Astrocyte (in vitro differentiated cells and primary cell): ENCODE measurements around the gene IL1RAPL2. TPM values are rescaled to one million over a fixed set of nuclear protein-coding genes. Genes with fewer than 3 reads are reported as not detected.
A peak's percentile ranks its signal among the peaks of the same experiment; 100 is the strongest.

Experiments used
- DNase-seq: peaks from one replicate; pipeline ENCODE4 v3.0.0-alpha.2; 2010; ENCODE audit warnings: low read depth
- FAIRE-seq: peaks from 2 replicates; lab custom pipeline; 2011; peaks lifted over from hg19 to GRCh38; lab: Jason Lieb, UNC
- H2AFZ ChIP-seq: 2 replicates; pipeline ENCODE4 v1.6.0; 2012; ENCODE audit warnings: low read depth, low read length, inconsistent platforms
- H3K27ac ChIP-seq: 2 replicates; pipeline ENCODE4 v1.5.1; 2011; ENCODE audit warnings: low read depth, low read length, inconsistent platforms
- H3K27me3 ChIP-seq: 2 replicates; pipeline ENCODE4 v1.6.0; 2011; ENCODE audit warnings: low read length, inconsistent platforms; ENCODE audit not compliant: insufficient read depth
- H3K36me3 ChIP-seq: 2 replicates; pipeline ENCODE4 v1.5.1; 2011; ENCODE audit warnings: low read length, inconsistent platforms; ENCODE audit not compliant: insufficient read depth
- H3K4me1 ChIP-seq: 2 replicates; pipeline ENCODE4 v1.5.1; 2011; ENCODE audit warnings: low read length, inconsistent platforms; ENCODE audit not compliant: insufficient read depth
- H3K4me2 ChIP-seq: 2 replicates; pipeline ENCODE4 v1.6.0; 2012; ENCODE audit warnings: low read length, inconsistent platforms
- H3K4me3 ChIP-seq: 2 replicates; pipeline ENCODE4 v1.5.1; 2011; ENCODE audit warnings: low read depth, mild to moderate bottlenecking, low read length, inconsistent platforms; ENCODE audit not compliant: insufficient read depth
- H3K79me2 ChIP-seq: 2 replicates; pipeline ENCODE4 v1.6.0; 2012; ENCODE audit warnings: mild to moderate bottlenecking, low read length, inconsistent platforms; ENCODE audit not compliant: insufficient read depth
- H3K9ac ChIP-seq: 2 replicates; pipeline ENCODE4 v1.6.0; 2012; ENCODE audit warnings: mild to moderate bottlenecking, low read length, inconsistent platforms
- H3K9me3 ChIP-seq: 2 replicates; pipeline ENCODE4 v1.5.1; 2012; ENCODE audit warnings: low read depth, mild to moderate bottlenecking, low read length, inconsistent platforms; ENCODE audit not compliant: insufficient read depth
- H4K20me1 ChIP-seq: 2 replicates; pipeline ENCODE4 v1.6.0; 2012; ENCODE audit warnings: low read length, inconsistent platforms; ENCODE audit not compliant: insufficient read depth
- H3K27ac Mint-ChIP-seq: one replicate; pipeline ENCODE4 v1.8.0; 2021; ENCODE audit warnings: mild to moderate bottlenecking, mixed read lengths; ENCODE audit not compliant: unreplicated experiment
- H3K27me3 Mint-ChIP-seq: one replicate; pipeline ENCODE4 v1.8.0; 2021; ENCODE audit warnings: low read depth, mixed read lengths; ENCODE audit not compliant: unreplicated experiment
- H3K36me3 Mint-ChIP-seq: one replicate; pipeline ENCODE4 v1.8.0; 2021; ENCODE audit warnings: low read depth, mixed read lengths; ENCODE audit not compliant: unreplicated experiment
- H3K4me1 Mint-ChIP-seq: one replicate; pipeline ENCODE4 v1.8.0; 2021; ENCODE audit warnings: low read depth, mixed read lengths; ENCODE audit not compliant: unreplicated experiment
- H3K4me3 Mint-ChIP-seq: one replicate; pipeline ENCODE4 v1.8.0; 2021; ENCODE audit warnings: mild to moderate bottlenecking, moderate library complexity, mixed read lengths; ENCODE audit not compliant: unreplicated experiment
- H3K9me3 Mint-ChIP-seq: one replicate; pipeline ENCODE4 v1.8.0; 2021; ENCODE audit warnings: mild to moderate bottlenecking, mixed read lengths; ENCODE audit not compliant: unreplicated experiment
- CTCF ChIP-seq: IDR thresholded peaks from 2 replicates; pipeline ENCODE4 v1.5.1; 2011; ENCODE audit warnings: low read depth, mild to moderate bottlenecking, inconsistent platforms, low read length, moderate library complexity; ENCODE audit not compliant: insufficient read depth
- EZH2 ChIP-seq: IDR thresholded peaks from 2 replicates; pipeline ENCODE4 v1.6.1; 2012; ENCODE audit warnings: mild to moderate bottlenecking, low read length, inconsistent platforms; ENCODE audit not compliant: insufficient read depth
- total RNA-seq: library from RNA; stranded (reverse); gene quantifications from 2 replicates; pipeline ENCODE4 v1.2.1, GENCODE V29; 2021

IL1RAPL2 gene
- total RNA-seq, 1 donor from 2014 or later, result 0.16 TPM

GRCh38 chrX:105462186-105462585 lies 896.2 kb downstream of the IL1RAPL2 start:
- Histone ChIP-seq H3K9ac (no peak overlapping the region), H3K4me3 (no peak overlapping the region), H3K4me2 (no peak overlapping the region), H4K20me1 (no peaks in the 10 kb centered on the region), H3K79me2 (no peaks in the 10 kb centered on the region), H3K27me3 (no peaks in the 10 kb centered on the region), H3K4me1 (peaks cover 4% of the 10 kb centered on the region), H3K27ac (no peak overlapping the region), H2AFZ (no peak overlapping the region), H3K9me3 (no peaks in the 10 kb centered on the region), H3K36me3 (no peaks in the 10 kb centered on the region)
- Mint-ChIP-seq H3K4me1 (peaks cover 13% of the 10 kb centered on the region), H3K36me3 (no peaks in the 10 kb centered on the region), H3K4me3 (no peak overlapping the region), H3K27me3 (no peaks in the 10 kb centered on the region), H3K9me3 (no peaks in the 10 kb centered on the region), H3K27ac (no peak overlapping the region)
- DNase-seq (no peak), FAIRE-seq (no peak)
- TF ChIP-seq CTCF, result no peak
- no peak for TF ChIP-seq EZH2

- peaks cover 4% of the 10 kb centered on the region for H3K4me1 ChIP-seq
- H3K9me3 Mint-ChIP-seq, result no peaks in the 10 kb centered on the region
- H2AFZ ChIP-seq, result no peak overlapping the region
- no peak overlapping the region for H3K4me3 Mint-ChIP-seq
- no peaks in the 10 kb centered on the region for H4K20me1 ChIP-seq
- DNase-seq (no peak), FAIRE-seq (peak; percentile 69)
- no peaks in the 10 kb centered on the region for H3K9me3 ChIP-seq
- no peak overlapping the region for H3K27ac ChIP-seq
- no peaks in the 10 kb centered on the region for H3K27me3 ChIP-seq
- H3K4me3 ChIP-seq, result no peak overlapping the region
- no peaks in the 10 kb centered on the region for H3K79me2 ChIP-seq
- no peaks in the 10 kb centered on the region for H3K36me3 Mint-ChIP-seq
- H3K27me3 Mint-ChIP-seq, result no peaks in the 10 kb centered on the region
- H3K4me1 Mint-ChIP-seq, result peaks cover 13% of the 10 kb centered on the region
- no peak overlapping the region for H3K9ac ChIP-seq
- no peak overlapping the region for H3K27ac Mint-ChIP-seq
- no peaks in the 10 kb centered on the region for H3K36me3 ChIP-seq
- TF ChIP-seq EZH2 (no peak), CTCF (no peak)
- H3K4me2 ChIP-seq, result no peak overlapping the region
Observed at GRCh38 chrX:105463473-105463872, 897.5 kb downstream of the IL1RAPL2 start.

GRCh38 chrX:105464618-105465017 lies 898.6 kb downstream of the IL1RAPL2 start:
- FAIRE-seq, result no peak
- Histone ChIP-seq H3K27me3 (no peaks in the 10 kb centered on the region), H3K9me3 (no peaks in the 10 kb centered on the region), H3K9ac (no peak overlapping the region), H3K27ac (no peak overlapping the region), H3K4me1 (peaks cover 4% of the 10 kb centered on the region), H3K79me2 (no peaks in the 10 kb centered on the region), H3K4me3 (no peak overlapping the region), H2AFZ (no peak overlapping the region), H3K36me3 (no peaks in the 10 kb centered on the region), H4K20me1 (no peaks in the 10 kb centered on the region), H3K4me2 (no peak overlapping the region)
- Mint-ChIP-seq H3K27ac (no peak overlapping the region), H3K9me3 (no peaks in the 10 kb centered on the region), H3K36me3 (no peaks in the 10 kb centered on the region), H3K4me1 (peaks cover 13% of the 10 kb centered on the region), H3K4me3 (no peak overlapping the region), H3K27me3 (no peaks in the 10 kb centered on the region)
- no peak for TF ChIP-seq EZH2
- DNase-seq, result no peak
